HG02588 (cell line): ENCODE results near the gene FNDC10.

Experiments
- ATAC-seq: cut with Tn5 transposase; IDR thresholded peaks from one replicate; pipeline ENCODE4 v1.9.1; 2021; ENCODE audit warnings: mild to moderate bottlenecking, moderate library complexity; ENCODE audit not compliant: unreplicated experiment

Gene FNDC10

GRCh38 chr1:1616045-1616790 lies 16.3 kb upstream of the FNDC10 start:
- peak; percentile 25 for ATAC-seq

- ATAC-seq, result peak; percentile 81
Observed at GRCh38 chr1:1615256-1616044, 15.5 kb upstream of the FNDC10 start, which contains the start of gene MIB2. Gene MIB2 (plus strand): TSS chr1:1615500. CDS start chr1:1623453, 7,953 bp downstream.

GRCh38 chr1:1614954-1615255 lies 15.0 kb upstream of the FNDC10 start:
- no peak for ATAC-seq

- ATAC-seq, result no peak
Observed at GRCh38 chr1:1614204-1614953, 14.4 kb upstream of the FNDC10 start.

GRCh38 chr1:1613509-1614082 lies 13.7 kb upstream of the FNDC10 start:
- ATAC-seq, result no peak

- ATAC-seq, result no peak
Observed at GRCh38 chr1:1612104-1612400, 12.1 kb upstream of the FNDC10 start.

GRCh38 chr1:1610796-1611195 lies 10.9 kb upstream of the FNDC10 start:
- ATAC-seq, result no peak

GRCh38 chr1:1609822-1610485 lies 10.0 kb upstream of the FNDC10 start:
- ATAC-seq, result no peak

- no peak for ATAC-seq
Observed at GRCh38 chr1:1606232-1606631, 6.3 kb upstream of the FNDC10 start.

- no peak for ATAC-seq
Observed at GRCh38 chr1:1605724-1606123, 5.8 kb upstream of the FNDC10 start.

- ATAC-seq, result no peak
Observed at GRCh38 chr1:1605034-1605591, 5.2 kb upstream of the FNDC10 start.

GRCh38 chr1:1604374-1605033 lies 4.6 kb upstream of the FNDC10 start:
- ATAC-seq, result no peak

GRCh38 chr1:1603671-1604373 lies 3.9 kb upstream of the FNDC10 start:
- ATAC-seq, result no peak

GRCh38 chr1:1602968-1603506 lies 3.1 kb upstream of the FNDC10 start:
- no peak for ATAC-seq

GRCh38 chr1:1602304-1602967 lies 2.5 kb upstream of the FNDC10 start:
- ATAC-seq, result no peak

- no peak for ATAC-seq
Observed at GRCh38 chr1:1601564-1602303, 1.8 kb upstream of the FNDC10 start.

GRCh38 chr1:1600861-1601563 lies 1.1 kb upstream of the FNDC10 start:
- no peak for ATAC-seq
